Muscle layer of duodenum (tissue), 2 donors: Measurements from ENCODE around the gene KRTAP6-1.

ENCODE experiments used
- H3K27ac ChIP-seq: one replicate; pipeline ENCODE4 v1.7.0; 2013; ENCODE audit warnings: mild to moderate bottlenecking, low read length
- H3K27me3 ChIP-seq: one replicate; pipeline ENCODE4 v1.7.0; 2013; ENCODE audit warnings: low read depth, mild to moderate bottlenecking, control low read depth, low read length
- H3K36me3 ChIP-seq, 2 donors: one replicate each; pipeline ENCODE4 v1.7.0; 2013; ENCODE audit warnings: low read length in 2 of 2, control low read depth in 1 of 2, mild to moderate bottlenecking in 1 of 2; ENCODE audit not compliant: insufficient read depth in 2 of 2, control insufficient read depth in 1 of 2
- H3K4me1 ChIP-seq, 2 donors: one replicate each; pipeline ENCODE4 v1.7.0; 2013; ENCODE audit warnings: low read length in 2 of 2, mild to moderate bottlenecking in 2 of 2, control low read depth in 1 of 2, moderate library complexity in 1 of 2; ENCODE audit not compliant: insufficient read depth in 2 of 2, control insufficient read depth in 1 of 2
- H3K4me3 ChIP-seq, 2 donors: one replicate each; pipeline ENCODE4 v1.7.0; 2013; ENCODE audit warnings: low read length in 2 of 2, low read depth in 1 of 2, mild to moderate bottlenecking in 1 of 2
- H3K9me3 ChIP-seq, 2 donors: one replicate each; pipeline ENCODE4 v1.7.0; 2013; ENCODE audit warnings: low read length in 2 of 2, control low read depth in 1 of 2, mild to moderate bottlenecking in 1 of 2; ENCODE audit not compliant: control insufficient read depth in 1 of 2
- donor health status: healthy.

Gene KRTAP6-1, protein sequence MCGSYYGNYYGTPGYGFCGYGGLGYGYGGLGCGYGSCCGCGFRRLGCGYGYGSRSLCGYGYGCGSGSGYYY

DNA sequence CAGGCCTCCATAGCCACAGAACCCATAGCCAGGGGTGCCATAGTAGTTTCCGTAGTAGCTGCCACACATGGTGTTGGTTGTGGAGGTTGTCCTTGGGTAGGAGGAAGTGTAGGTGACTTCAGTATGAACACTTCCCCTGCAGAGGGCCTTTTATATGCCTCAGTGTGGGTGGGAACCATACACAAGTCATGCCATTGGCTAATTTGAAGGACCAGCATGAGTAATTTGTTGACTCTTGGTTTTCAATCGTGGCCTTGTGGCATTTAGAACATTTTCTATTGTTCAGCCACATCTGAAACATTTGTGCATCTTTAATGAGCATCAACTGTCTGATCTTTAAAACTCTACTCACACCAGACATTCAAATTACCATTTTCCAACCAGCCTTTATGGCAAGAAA lies at the start of gene KRTAP6-1:
KRTAP6-1 (minus strand) TSS at position 95 of the 400 bp plus-strand sequence; CDS start at position 69, 26 bp downstream.
- no peaks in the 10 kb centered on the region for H3K4me1 ChIP-seq
- no peak within 1 kb of the TSS for H3K27ac ChIP-seq
- H3K36me3 ChIP-seq: no peaks in the 10 kb centered on the region
- peaks cover 0 to 3% of the 10 kb centered on the region in 2 donors for H3K9me3 ChIP-seq
- no peaks in the 10 kb centered on the region for H3K27me3 ChIP-seq
- H3K4me3 ChIP-seq: no peak within 1 kb of the TSS

DNA sequence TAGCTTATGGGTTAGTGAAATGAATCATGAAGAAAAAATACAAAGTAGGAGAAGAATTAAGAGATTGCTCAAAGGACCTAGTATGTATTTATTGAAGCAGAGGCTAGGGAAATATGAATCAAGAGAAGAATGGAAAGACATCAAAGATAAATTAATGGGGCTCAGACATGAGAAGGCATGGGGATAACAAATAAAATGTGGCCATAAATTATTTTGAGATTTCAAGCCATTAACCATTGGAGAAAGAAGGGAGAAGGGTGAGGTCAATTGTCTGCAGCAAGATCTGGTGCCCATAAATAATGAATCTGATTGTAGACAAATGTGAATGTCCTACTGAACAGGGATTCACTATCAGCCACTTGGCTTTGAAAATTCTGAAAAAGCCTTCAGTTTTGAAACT lies 39.2 kb upstream of the KRTAP6-1 start:
- no peaks in the 10 kb centered on the region for H3K4me1 ChIP-seq
- no peak overlapping the region for H3K27ac ChIP-seq
- no peaks in the 10 kb centered on the region for H3K27me3 ChIP-seq
- no peaks in the 10 kb centered on the region for H3K36me3 ChIP-seq
- no peak overlapping the region for H3K4me3 ChIP-seq
- no peaks in the 10 kb centered on the region for H3K9me3 ChIP-seq

DNA sequence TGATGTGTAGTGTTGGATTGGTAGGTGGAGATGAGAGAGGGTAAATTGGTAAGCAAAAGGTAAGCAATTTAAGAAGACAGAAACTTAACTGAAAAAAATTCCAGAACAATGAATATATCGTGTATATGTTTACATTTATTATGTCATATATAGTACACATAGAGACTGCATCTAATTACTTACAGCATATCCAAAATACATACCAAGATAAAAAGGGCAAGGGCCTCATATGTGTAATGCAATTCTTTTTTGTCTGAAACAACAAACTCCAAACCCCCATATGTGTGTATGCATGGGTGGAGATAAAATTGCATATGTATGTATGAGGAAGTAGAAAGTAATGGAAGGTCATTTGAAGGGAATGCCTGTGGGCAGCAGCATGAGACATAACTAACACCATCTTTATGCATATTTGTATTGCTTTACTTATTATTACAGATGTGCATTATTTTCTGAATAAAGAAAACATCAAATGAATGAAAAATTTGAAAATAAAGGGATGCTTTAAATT lies 33.2 kb upstream of the KRTAP6-1 start:
- Histone ChIP-seq H3K4me3 (no peak overlapping the region), H3K27ac (no peak overlapping the region), H3K27me3 (no peaks in the 10 kb centered on the region), H3K36me3 (no peaks in the 10 kb centered on the region), H3K4me1 (no peaks in the 10 kb centered on the region), H3K9me3 (no peaks in the 10 kb centered on the region)

DNA sequence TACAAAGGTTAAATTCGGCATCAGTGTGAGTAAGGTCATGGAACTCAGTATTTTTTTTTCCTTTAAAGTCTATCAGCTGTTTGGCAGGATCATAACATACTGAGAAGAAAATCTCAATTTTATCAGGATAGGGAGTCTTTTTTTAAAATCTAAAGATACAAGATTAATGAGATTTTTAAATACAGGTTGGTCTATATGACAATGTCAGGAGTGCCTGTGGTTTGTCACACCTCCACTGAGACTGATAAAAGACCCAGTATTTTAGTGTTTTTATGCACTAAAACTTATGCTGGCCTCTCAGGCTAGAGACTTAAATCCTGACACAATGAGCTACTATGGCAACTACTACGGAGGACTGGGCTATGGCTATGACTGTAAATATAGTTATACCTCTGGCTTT lies 28.8 kb upstream of the KRTAP6-1 start, which contains the start of gene KRTAP20-3:
KRTAP20-3 (plus strand) TSS at position 301 of the 400 bp plus-strand sequence.
- Histone ChIP-seq H3K9me3 (no peaks in the 10 kb centered on the region), H3K36me3 (no peaks in the 10 kb centered on the region), H3K27me3 (no peaks in the 10 kb centered on the region), H3K4me1 (no peaks in the 10 kb centered on the region), H3K27ac (no peak within 1 kb of the TSS), H3K4me3 (no peak within 1 kb of the TSS)

DNA sequence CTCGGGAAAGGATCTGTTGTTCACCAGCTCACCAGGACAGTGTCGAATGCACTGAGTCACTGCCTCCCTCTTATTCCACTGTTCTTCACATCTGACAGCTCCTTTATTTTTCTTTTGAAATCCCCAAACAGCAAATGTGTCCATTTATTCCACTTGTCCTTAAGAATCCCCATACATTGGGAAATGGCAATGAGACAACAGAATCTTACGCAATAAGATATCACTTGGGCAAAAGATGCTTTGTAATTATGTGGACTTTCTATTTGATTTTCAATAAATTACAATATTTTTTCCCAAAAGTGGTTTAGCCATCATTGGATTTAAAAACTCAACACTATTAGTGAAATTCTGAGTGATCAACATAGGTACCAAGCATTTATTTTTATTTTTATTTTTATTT lies 25.0 kb upstream of the KRTAP6-1 start:
- no peaks in the 10 kb centered on the region for H3K9me3 ChIP-seq
- H3K36me3 ChIP-seq: no peaks in the 10 kb centered on the region
- no peak overlapping the region for H3K4me3 ChIP-seq
- H3K27me3 ChIP-seq: no peaks in the 10 kb centered on the region
- no peaks in the 10 kb centered on the region for H3K4me1 ChIP-seq
- no peak overlapping the region for H3K27ac ChIP-seq

DNA sequence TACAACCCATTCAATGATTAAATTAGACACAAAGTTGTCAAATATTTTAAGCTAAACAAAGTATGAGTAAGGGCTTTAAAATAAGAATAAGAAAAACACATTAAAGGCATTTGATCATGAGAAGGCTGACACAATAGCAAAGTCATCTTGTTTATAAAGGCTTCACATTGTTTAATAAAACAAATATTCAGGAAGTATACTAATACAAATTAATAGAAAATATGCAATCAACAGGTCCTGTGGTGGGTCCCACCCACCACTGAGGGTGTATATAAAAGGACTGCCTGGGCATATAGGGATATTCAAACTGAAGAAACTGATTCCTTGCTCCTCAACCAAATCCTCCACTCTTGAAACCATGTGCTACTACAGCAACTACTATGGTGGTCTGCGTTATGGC lies 21.2 kb upstream of the KRTAP6-1 start, which contains the start of gene KRTAP20-2:
KRTAP20-2 (plus strand) TSS at position 301 of the 400 bp plus-strand sequence; CDS start at position 359, 58 bp downstream.
- H3K36me3 ChIP-seq: no peaks in the 10 kb centered on the region
- peaks cover 0 to 5% of the 10 kb centered on the region in 2 donors for H3K9me3 ChIP-seq
- no peaks in the 10 kb centered on the region for H3K27me3 ChIP-seq
- H3K4me1 ChIP-seq: no peaks in the 10 kb centered on the region
- H3K27ac ChIP-seq: no peak within 1 kb of the TSS
- no peak within 1 kb of the TSS for H3K4me3 ChIP-seq

DNA sequence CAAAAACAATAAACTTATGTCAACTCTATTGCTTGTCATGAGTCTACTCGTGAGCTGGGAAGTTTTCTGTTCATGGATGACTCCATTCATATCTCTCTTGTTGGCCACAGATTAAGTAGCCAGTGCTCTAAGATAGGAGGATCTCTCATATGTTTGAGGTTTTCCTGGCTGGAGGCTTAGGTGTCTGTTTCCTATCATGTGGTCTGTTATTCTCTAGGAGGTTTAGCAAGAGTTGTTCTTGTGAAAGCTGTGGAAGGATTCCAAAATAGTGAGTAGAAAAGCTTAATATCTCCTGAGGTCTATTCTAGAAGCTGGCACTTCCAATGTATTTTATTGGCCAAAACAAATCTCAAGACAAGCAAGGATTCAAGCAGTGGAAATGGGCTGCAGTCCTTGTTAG lies 15.5 kb upstream of the KRTAP6-1 start:
- H3K27me3 ChIP-seq: no peaks in the 10 kb centered on the region

DNA sequence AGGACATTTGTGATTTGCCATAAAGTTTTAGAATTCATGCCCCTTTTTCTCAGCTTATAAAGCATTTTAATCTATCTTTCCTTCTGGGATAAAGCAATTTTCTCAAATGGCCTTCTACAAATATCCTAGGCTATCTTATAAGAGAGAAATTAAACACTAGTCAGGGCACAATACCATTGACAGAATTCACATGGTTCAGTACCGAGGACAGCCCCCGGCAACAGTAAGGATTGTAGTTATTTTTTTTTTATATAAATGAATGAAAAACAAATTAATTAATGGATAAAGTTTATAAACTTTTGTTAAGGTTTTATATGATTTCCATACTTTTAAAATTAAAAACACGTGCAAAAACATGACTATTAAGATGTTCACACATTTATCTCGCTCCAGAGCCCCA lies 14.4 kb upstream of the KRTAP6-1 start:
- no peaks in the 10 kb centered on the region for H3K4me1 ChIP-seq
- H3K27me3 ChIP-seq: no peaks in the 10 kb centered on the region
- no peaks in the 10 kb centered on the region for H3K36me3 ChIP-seq
- no peak overlapping the region for H3K27ac ChIP-seq
- peaks cover 0 to 5% of the 10 kb centered on the region in 2 donors for H3K9me3 ChIP-seq
- H3K4me3 ChIP-seq: no peak overlapping the region

More for the DNA sequence above, 15.5 kb upstream of the KRTAP6-1 start:
- H3K4me1 ChIP-seq: no peaks in the 10 kb centered on the region
- no peak overlapping the region for H3K4me3 ChIP-seq
- no peak overlapping the region for H3K27ac ChIP-seq
- H3K36me3 ChIP-seq: no peaks in the 10 kb centered on the region
- peaks cover 0 to 5% of the 10 kb centered on the region in 2 donors for H3K9me3 ChIP-seq

DNA sequence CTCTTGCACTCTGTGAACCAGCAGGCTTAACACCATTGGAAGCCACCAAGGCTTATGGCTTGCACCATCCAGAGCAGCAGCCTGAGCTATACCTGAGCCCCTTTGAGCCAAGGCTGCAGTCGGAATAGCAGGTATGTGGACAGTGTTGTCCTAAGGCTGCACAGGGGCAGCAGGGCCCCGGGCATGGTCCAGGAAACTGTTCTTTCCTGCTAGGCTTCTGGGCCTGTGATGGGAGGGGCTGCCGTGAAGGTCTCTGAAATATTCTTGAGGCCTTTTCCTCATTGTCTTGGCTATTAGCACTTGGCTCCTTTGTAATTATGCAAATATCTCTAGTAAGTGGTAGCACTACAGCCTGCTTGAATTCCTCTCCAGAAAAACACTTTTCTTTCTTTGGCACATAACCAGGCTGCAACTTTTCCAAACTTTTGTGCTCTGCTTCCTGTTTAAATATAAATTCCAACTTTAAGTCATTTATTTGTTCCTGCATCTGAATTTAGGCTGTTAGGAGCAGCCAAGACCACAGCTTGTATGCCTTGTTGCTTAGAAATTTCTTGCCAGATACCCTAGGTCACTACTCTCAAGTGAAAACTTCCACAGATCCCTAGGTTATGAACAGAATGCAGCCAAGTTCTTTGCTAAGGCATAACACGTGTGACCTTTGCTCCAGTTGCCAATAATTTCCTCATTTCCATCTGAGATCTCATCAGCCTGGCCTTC lies 11.9 kb upstream of the KRTAP6-1 start:
- Histone ChIP-seq H3K36me3 (no peaks in the 10 kb centered on the region), H3K27ac (no peak overlapping the region), H3K4me1 (no peaks in the 10 kb centered on the region), H3K9me3 (no peaks in the 10 kb centered on the region), H3K4me3 (no peak overlapping the region), H3K27me3 (no peaks in the 10 kb centered on the region)

DNA sequence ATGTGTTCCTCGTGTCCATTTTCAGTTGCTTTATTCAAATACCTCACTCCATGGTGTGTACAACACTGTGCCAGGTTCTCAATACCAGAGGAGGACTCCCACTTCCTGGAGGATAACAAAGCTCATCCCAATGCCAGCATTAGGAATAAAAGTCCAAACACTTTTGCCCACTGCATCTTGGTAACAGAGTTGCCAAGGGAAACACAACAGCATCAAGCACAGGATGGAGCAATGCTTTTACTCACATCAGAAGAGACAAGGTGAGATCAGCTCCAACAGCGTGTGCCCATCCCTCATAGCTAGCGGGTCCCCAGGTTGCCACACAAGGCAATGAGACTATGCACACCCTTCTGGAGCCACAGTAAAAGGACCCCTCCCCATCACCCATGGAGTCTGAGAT lies 9.6 kb upstream of the KRTAP6-1 start:
- H3K9me3 ChIP-seq: no peaks in the 10 kb centered on the region
- no peaks in the 10 kb centered on the region for H3K27me3 ChIP-seq
- H3K27ac ChIP-seq: no peak overlapping the region
- no peaks in the 10 kb centered on the region for H3K4me1 ChIP-seq
- no peak overlapping the region for H3K4me3 ChIP-seq
- H3K36me3 ChIP-seq: no peaks in the 10 kb centered on the region

DNA sequence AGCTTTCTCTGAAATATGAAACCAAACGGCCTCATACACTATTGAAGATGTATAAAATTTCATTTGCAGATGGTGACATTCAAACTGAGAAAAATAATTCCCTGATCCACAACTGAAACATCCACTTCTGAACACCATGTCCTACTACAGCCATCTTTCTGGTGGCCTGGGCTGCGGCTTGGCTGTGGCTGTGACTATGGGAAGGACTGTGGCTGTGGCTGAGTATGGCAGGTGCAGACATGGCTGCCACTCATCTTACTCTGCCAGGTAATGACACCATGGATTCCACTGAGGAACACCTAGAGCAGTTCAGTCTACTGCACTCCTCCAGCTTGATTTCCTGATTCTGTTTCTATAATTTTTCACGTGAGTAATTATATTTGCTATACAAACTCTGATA lies 6.8 kb upstream of the KRTAP6-1 start, which contains the start of gene KRTAP20-4:
KRTAP20-4 (plus strand) TSS at position 106 of the 400 bp plus-strand sequence.
- Histone ChIP-seq H3K27me3 (no peaks in the 10 kb centered on the region), H3K9me3 (no peaks in the 10 kb centered on the region), H3K27ac (no peak within 1 kb of the TSS), H3K4me1 (no peaks in the 10 kb centered on the region), H3K4me3 (no peak within 1 kb of the TSS), H3K36me3 (no peaks in the 10 kb centered on the region)
